GM10248 (cell line): ENCODE measurements around the gene SEC16A.
"Not testable (repeated sequence)": the region's sequence is repeated elsewhere in the genome, so short reads cannot be mapped to it uniquely, and the experiment has no call there.

Source experiments
- CTCF ChIA-PET: fragments of 300-600 bp; sonication (Branson Sonifier 250); formaldehyde crosslinking; extraction: SDS; loops from one replicate; lab custom pipeline; 2021; ENCODE audit warnings: antibody characterized with exemption; lab: Yijun Ruan, JAX
- POLR2A ChIA-PET: fragments of 350-650 bp; sonication (Branson Sonifier 250); formaldehyde crosslinking; extraction: SDS; loops from one replicate; lab custom pipeline; 2020; ENCODE audit warnings: antibody characterized with exemption; lab: Yijun Ruan, JAX
- DNase-seq: peaks from one replicate; pipeline ENCODE4 v3.0.0; 2012; ENCODE audit errors: extremely low spot score
- TF ChIP-seq, protein P1 (sequence below): IDR thresholded peaks from 2 replicates; pipeline ENCODE4 v1.5.1; 2012; ENCODE audit warnings: mild to moderate bottlenecking, low read depth; ENCODE audit errors: extremely low read depth, missing control alignments, control extremely low read depth

The SEC16A gene

DNA sequence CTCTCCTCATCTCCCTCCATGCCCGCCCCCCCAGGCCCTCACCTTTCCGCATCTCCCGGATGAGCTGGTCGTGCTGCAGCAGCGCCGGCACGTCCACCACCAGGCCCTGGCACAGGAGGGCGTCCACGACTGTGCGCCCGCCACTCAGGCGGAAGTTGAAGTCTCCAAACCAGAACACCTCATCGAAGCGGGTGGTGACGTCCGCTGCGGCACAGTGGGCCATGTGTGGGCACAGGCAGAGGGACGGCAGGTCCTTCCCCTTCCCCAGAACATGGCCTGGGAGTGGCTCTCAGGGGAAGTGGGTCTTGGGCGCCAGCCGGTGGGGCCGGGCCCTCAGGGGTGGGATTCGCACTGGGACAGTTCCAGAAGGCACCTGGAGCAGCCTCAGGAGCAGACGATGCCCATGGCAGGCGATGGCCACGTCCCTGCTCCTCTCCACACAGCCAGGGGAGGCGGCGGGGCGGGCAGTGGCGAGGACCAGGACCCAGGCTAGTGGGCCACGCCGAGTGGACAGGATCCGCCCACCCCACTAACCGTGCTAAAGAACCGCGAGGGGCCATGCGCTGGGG is 51.0 kb downstream of the SEC16A start:
- TF ChIP-seq, protein P1, sequence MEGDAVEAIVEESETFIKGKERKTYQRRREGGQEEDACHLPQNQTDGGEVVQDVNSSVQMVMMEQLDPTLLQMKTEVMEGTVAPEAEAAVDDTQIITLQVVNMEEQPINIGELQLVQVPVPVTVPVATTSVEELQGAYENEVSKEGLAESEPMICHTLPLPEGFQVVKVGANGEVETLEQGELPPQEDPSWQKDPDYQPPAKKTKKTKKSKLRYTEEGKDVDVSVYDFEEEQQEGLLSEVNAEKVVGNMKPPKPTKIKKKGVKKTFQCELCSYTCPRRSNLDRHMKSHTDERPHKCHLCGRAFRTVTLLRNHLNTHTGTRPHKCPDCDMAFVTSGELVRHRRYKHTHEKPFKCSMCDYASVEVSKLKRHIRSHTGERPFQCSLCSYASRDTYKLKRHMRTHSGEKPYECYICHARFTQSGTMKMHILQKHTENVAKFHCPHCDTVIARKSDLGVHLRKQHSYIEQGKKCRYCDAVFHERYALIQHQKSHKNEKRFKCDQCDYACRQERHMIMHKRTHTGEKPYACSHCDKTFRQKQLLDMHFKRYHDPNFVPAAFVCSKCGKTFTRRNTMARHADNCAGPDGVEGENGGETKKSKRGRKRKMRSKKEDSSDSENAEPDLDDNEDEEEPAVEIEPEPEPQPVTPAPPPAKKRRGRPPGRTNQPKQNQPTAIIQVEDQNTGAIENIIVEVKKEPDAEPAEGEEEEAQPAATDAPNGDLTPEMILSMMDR, result no peak
- POLR2A ChIA-PET, result no interaction called here
- CTCF ChIA-PET, result no interaction called here
- DNase-seq, result no peak

DNA sequence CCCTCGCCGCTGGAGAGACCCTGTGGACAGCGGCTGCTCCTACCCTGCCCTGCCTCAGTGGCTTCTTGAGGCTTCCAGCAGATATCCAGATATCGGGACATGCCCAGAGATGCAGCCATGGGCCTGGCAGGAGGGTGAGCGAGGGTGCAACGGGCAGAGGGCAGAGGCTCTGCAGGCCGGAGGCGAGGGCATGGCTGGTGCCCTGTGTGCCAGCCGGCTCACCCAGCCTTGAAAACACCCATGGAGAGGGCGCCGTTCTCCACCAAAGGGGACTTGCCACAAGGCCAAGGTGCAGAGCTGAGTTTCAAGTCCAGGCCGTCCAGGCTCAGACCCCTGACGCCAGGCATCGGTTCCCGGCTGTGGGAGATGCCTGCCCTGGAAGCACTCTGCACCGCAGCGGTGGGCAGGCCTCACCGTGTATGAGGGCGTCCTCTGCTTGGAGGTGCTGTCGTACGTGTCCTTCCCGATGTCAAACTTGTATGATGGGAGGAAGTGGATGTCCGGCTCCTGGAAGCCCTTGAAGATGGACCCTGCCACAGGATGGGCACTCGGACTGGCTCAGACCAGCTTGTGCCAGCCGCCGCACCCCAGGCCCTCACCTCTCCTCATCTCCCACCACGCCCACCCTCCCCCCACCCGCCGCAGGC is 52.1 kb downstream of the SEC16A start:
- TF ChIP-seq, protein P1, result no peak
- ChIA-PET CTCF (interaction anchor here (1.4 kb wide), 1 partner anchor 9 kb away, joined by 3 read pairs; the partner anchor contains the start of gene INPP5E), POLR2A (no interaction called here)
- no peak for DNase-seq

DNA sequence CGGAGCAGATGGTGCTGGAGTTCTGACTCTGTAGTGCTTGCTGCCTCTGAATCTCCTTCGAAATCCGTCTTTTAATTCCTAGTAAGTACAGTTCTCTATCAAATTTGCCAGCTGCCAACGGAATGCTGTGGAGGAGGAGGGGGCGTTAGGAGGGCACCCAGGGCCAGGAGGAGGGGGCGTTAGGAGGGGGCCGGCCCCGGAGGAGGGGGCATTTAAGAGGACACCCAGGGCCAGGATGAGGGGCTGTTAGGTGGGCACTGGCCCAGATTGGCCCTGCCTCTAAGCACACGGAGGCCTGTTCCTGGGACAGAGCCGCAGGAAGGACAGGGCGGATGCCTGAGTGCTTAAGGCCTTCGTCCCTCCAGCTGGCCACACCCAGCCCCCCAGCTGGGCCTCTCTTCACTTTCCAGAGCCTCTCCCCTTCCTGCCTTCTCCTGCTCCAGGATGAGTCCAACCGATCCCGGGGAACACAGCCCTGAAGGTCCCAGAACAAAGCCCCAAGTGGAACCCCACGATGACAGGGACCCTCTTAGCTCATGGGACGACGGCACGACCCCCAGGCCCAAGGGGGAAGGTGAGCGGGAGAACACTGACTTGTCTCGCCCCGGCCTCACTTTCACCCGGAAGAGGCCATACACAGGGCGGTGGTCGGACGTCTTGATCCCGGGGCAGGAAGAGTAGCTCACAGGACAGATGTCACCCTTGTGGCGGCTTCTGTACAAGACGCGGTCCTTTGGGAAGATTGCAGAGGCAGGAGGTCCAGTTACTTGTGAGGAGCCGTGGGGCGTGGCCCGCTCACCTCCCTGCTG is 53.0 kb downstream of the SEC16A start:
- DNase-seq, result no peak
- CTCF ChIA-PET, result interaction anchor here (1.4 kb wide), 1 partner anchor 10 kb away, joined by 3 read pairs; the partner anchor contains the start of gene INPP5E
- TF ChIP-seq, protein P1, result no peak
- POLR2A ChIA-PET, result no interaction called here

DNA sequence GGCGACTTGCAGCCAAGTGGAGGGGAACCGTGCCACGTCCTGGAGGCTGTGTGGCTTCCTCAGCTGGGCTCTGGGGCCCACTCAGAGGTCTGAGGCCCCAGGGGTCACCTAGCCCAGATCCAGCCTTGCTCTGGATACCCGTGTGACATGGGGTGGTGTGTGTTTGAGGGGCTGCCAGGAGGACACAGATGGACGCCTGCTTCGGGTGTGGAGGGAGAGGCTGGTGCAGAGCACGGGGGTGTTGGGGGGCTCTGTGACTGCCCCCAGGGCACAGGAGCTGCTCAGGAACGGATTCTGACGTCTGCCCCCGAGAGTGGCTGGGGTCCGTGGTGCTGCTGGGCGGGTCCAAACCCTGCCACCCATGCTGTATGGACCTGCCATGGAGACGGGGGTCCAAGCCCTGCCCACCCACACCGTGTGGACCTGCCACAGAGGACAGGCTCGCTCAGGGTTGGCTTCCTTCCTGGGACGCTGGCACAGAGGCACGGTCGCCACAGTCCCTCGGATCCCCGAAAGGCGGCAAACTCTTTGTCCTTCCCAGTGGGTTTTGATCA is 53.7 kb downstream of the SEC16A start:
- CTCF ChIA-PET, result no interaction called here

DNA sequence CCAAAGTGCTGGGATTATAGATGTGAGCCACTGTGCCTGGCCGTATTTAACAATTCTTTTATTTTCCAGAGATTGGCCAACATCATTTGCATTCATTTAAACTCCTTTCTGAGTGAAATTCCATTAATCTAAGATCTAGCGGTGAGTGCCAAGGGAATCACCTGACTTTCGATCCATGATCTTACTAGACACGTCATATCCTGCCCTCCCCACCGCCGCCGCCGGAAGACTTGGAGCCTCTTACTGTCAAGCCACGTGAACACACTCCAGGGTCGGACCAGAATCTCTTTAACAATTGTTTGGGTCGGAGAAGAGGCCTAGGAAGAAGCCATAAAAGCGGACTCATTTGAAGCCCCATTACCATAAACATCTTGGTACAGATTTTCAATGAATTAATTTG is 56.1 kb downstream of the SEC16A start:
- TF ChIP-seq, protein P1, result no peak
- POLR2A ChIA-PET, result no interaction called here
- CTCF ChIA-PET, result interaction anchor here (2.8 kb wide), 1 partner anchor 8 kb away, joined by 10 read pairs; no protein-coding TSS in a partner anchor

More for the DNA sequence above, 53.7 kb downstream of the SEC16A start:
- POLR2A ChIA-PET, result no interaction called here
- TF ChIP-seq, protein P1, result no peak
- no peak for DNase-seq

DNA sequence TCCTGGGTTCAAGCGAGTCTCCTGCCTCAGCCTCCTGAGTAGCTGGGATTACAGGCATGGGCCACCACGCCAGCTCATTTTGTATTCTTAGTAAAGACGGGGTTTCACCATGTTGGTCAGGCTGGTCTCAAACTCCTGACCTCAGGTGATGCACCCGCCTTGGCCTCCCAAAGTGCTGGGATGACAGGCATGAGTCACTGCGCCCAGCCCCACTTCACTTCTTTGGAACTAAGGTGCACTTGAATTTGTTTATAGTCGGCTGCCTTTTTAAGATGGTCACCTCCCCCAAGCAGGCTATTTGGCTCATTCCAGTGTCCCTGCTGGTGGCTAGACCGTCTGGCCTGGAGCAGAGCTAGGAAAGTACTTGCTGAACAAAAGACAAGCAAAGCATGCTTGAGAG is 57.5 kb downstream of the SEC16A start:
- ChIA-PET POLR2A (interaction anchor here (0.7 kb wide), 1 partner anchor 24 kb away, joined by 7 read pairs; no protein-coding TSS in a partner anchor), CTCF (interaction anchor here (1.3 to 2.8 kb wide), 4 partner anchors 10 to 15 kb away, joined by 4 to 10 read pairs (median 6); no protein-coding TSS in a partner anchor)
- not testable (repeated sequence) for DNase-seq

More for the DNA sequence above, 56.1 kb downstream of the SEC16A start:
- no peak for DNase-seq
